ENCODE measurements around the gene PAQR7. TPM values are rescaled to one million over a fixed set of nuclear protein-coding genes. Genes with fewer than 3 reads are reported as not detected.

PAQR7 gene
- total RNA-seq, 1 donor from 2014 or later: 15.1 TPM

- no peaks in the 10 kb centered on the region for H3K27me3 ChIP-seq (ENCODE audit: insufficient read depth, low read length)
- peaks cover 6% of the 10 kb centered on the region for H3K36me3 ChIP-seq (ENCODE audit: insufficient read depth, low read length)
- peak within 1 kb of the TSS; percentile 96 for H2AFZ ChIP-seq (ENCODE audit: low read depth, low read length)
- peak within 1 kb of the TSS; percentile 92 for H3K4me3 Mint-ChIP-seq (ENCODE audit: unreplicated experiment)
- H3K4me1 ChIP-seq (ENCODE audit: insufficient read depth, low read length): peaks cover 10% of the 10 kb centered on the region
- H3K4me1 Mint-ChIP-seq (ENCODE audit: low read depth, unreplicated experiment): peaks cover 11% of the 10 kb centered on the region
- H3K4me3 ChIP-seq (ENCODE audit: insufficient read depth, low read depth, low read length): peak within 1 kb of the TSS; percentile 79
- H3K4me2 ChIP-seq (ENCODE audit: low read length): peak within 1 kb of the TSS; percentile 99
- H3K36me3 Mint-ChIP-seq (ENCODE audit: low read depth, unreplicated experiment): peaks cover 4% of the 10 kb centered on the region
- H3K27ac Mint-ChIP-seq (ENCODE audit: unreplicated experiment): peak within 1 kb of the TSS; percentile 94
- H3K27me3 Mint-ChIP-seq (ENCODE audit: low read depth, unreplicated experiment): no peaks in the 10 kb centered on the region
- FAIRE-seq (no peak), DNase-seq (ENCODE audit: low read depth) (peak; percentile 71)
- H4K20me1 ChIP-seq (ENCODE audit: insufficient read depth, low read length): no peaks in the 10 kb centered on the region
- H3K9me3 Mint-ChIP-seq (ENCODE audit: unreplicated experiment): no peaks in the 10 kb centered on the region
- H3K9ac ChIP-seq (ENCODE audit: low read length): peak within 1 kb of the TSS; percentile 89
- peaks cover 22% of the 10 kb centered on the region for H3K79me2 ChIP-seq (ENCODE audit: insufficient read depth, low read length)
- no peak for TF ChIP-seq EZH2 (IDR thresholded peaks at IDR 0.05; ENCODE audit: insufficient read depth, low read length)
- TF ChIP-seq, protein P1, sequence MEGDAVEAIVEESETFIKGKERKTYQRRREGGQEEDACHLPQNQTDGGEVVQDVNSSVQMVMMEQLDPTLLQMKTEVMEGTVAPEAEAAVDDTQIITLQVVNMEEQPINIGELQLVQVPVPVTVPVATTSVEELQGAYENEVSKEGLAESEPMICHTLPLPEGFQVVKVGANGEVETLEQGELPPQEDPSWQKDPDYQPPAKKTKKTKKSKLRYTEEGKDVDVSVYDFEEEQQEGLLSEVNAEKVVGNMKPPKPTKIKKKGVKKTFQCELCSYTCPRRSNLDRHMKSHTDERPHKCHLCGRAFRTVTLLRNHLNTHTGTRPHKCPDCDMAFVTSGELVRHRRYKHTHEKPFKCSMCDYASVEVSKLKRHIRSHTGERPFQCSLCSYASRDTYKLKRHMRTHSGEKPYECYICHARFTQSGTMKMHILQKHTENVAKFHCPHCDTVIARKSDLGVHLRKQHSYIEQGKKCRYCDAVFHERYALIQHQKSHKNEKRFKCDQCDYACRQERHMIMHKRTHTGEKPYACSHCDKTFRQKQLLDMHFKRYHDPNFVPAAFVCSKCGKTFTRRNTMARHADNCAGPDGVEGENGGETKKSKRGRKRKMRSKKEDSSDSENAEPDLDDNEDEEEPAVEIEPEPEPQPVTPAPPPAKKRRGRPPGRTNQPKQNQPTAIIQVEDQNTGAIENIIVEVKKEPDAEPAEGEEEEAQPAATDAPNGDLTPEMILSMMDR (IDR thresholded peaks at IDR 0.05; ENCODE audit: insufficient read depth, low read depth, low read length): no peak
- no peaks in the 10 kb centered on the region for H3K9me3 ChIP-seq (ENCODE audit: insufficient read depth, low read depth, low read length)
- peak within 1 kb of the TSS; percentile 64 for H3K27ac ChIP-seq (ENCODE audit: low read depth, low read length)
Measured at GRCh38 chr1:25858906-25859789, 16.4 kb downstream of the PAQR7 start, which contains the start of gene AUNIP. Gene AUNIP, minus strand, starts transcription at chr1:25859457. Its CDS starts 100 bp downstream, at chr1:25859357.

- no peak for TF ChIP-seq EZH2 (IDR thresholded peaks at IDR 0.05; ENCODE audit: insufficient read depth, low read length)
- Histone ChIP-seq H3K9ac (ENCODE audit: low read length) (peak overlapping the region; percentile 89), H3K9me3 (ENCODE audit: insufficient read depth, low read depth, low read length) (no peaks in the 10 kb centered on the region), H3K4me2 (ENCODE audit: low read length) (peak overlapping the region; percentile 99), H3K79me2 (ENCODE audit: insufficient read depth, low read length) (peaks cover 25% of the 10 kb centered on the region), H3K4me3 (ENCODE audit: insufficient read depth, low read depth, low read length) (peak overlapping the region; percentile 79), H3K27ac (ENCODE audit: low read depth, low read length) (peak overlapping the region; percentile 54), H3K36me3 (ENCODE audit: insufficient read depth, low read length) (peaks cover 6% of the 10 kb centered on the region), H3K27me3 (ENCODE audit: insufficient read depth, low read length) (no peaks in the 10 kb centered on the region), H3K4me1 (ENCODE audit: insufficient read depth, low read length) (peaks cover 10% of the 10 kb centered on the region), H2AFZ (ENCODE audit: low read depth, low read length) (peak overlapping the region; percentile 96), H4K20me1 (ENCODE audit: insufficient read depth, low read length) (no peaks in the 10 kb centered on the region)
- peak overlapping the region; percentile 41 for H3K27ac Mint-ChIP-seq (ENCODE audit: unreplicated experiment)
- FAIRE-seq: no peak
- H3K36me3 Mint-ChIP-seq (ENCODE audit: low read depth, unreplicated experiment): peaks cover 1% of the 10 kb centered on the region
- peaks cover 11% of the 10 kb centered on the region for H3K4me1 Mint-ChIP-seq (ENCODE audit: low read depth, unreplicated experiment)
- H3K27me3 Mint-ChIP-seq (ENCODE audit: low read depth, unreplicated experiment): no peaks in the 10 kb centered on the region
- no peak for DNase-seq (ENCODE audit: low read depth)
- H3K4me3 Mint-ChIP-seq (ENCODE audit: unreplicated experiment): peak overlapping the region; percentile 92
- no peaks in the 10 kb centered on the region for H3K9me3 Mint-ChIP-seq (ENCODE audit: unreplicated experiment)
Measured at GRCh38 chr1:25858494-25858893, 17.0 kb downstream of the PAQR7 start.

DNA sequence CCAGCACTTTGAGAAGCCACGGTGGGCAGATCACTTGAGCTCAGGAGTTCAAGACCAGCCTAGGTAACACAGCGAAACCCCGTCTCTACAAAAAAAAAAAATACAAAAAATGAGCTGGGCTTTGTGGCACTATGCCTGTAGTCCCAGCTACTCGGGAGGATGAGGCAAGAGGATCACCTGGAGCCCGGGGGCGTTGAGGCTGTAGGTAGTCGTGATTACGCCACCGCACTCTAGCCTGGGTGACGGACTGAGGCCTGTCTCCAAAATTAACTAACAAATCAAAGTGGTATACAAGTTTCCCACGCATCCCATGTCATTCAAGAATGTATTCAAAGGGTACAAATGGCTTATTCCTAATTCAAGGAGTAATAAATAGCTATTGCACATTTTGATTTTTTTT lies 18.7 kb downstream of the PAQR7 start:
- H4K20me1 ChIP-seq (ENCODE audit: insufficient read depth, low read length): no peaks in the 10 kb centered on the region
- Mint-ChIP-seq H3K9me3 (ENCODE audit: unreplicated experiment) (no peaks in the 10 kb centered on the region), H3K36me3 (ENCODE audit: low read depth, unreplicated experiment) (peaks cover 1% of the 10 kb centered on the region), H3K27ac (ENCODE audit: unreplicated experiment) (no peak overlapping the region), H3K4me1 (ENCODE audit: low read depth, unreplicated experiment) (peaks cover 11% of the 10 kb centered on the region), H3K4me3 (ENCODE audit: unreplicated experiment) (no peak overlapping the region), H3K27me3 (ENCODE audit: low read depth, unreplicated experiment) (no peaks in the 10 kb centered on the region)
- no peak overlapping the region for H2AFZ ChIP-seq (ENCODE audit: low read depth, low read length)
- H3K9me3 ChIP-seq (ENCODE audit: insufficient read depth, low read depth, low read length): no peaks in the 10 kb centered on the region
- peaks cover 10% of the 10 kb centered on the region for H3K4me1 ChIP-seq (ENCODE audit: insufficient read depth, low read length)
- H3K4me2 ChIP-seq (ENCODE audit: low read length): no peak overlapping the region
- no peaks in the 10 kb centered on the region for H3K27me3 ChIP-seq (ENCODE audit: insufficient read depth, low read length)
- peaks cover 27% of the 10 kb centered on the region for H3K79me2 ChIP-seq (ENCODE audit: insufficient read depth, low read length)
- FAIRE-seq (no peak), DNase-seq (ENCODE audit: low read depth) (no peak)
- TF ChIP-seq, protein P1 (IDR thresholded peaks at IDR 0.05; ENCODE audit: insufficient read depth, low read depth, low read length): no peak
- TF ChIP-seq EZH2 (IDR thresholded peaks at IDR 0.05; ENCODE audit: insufficient read depth, low read length): no peak
- H3K4me3 ChIP-seq (ENCODE audit: insufficient read depth, low read depth, low read length): no peak overlapping the region
- H3K9ac ChIP-seq (ENCODE audit: low read length): no peak overlapping the region
- no peaks in the 10 kb centered on the region for H3K36me3 ChIP-seq (ENCODE audit: insufficient read depth, low read length)
- no peak overlapping the region for H3K27ac ChIP-seq (ENCODE audit: low read depth, low read length)

All from astrocyte (in vitro differentiated cells and primary cell).